CD4-positive, alpha-beta T cell (primary cell): ENCODE results near the gene CNTN2. TPM values are rescaled to one million over a fixed set of nuclear protein-coding genes. Genes with fewer than 3 reads are reported as not detected.

Experiments
- ATAC-seq: fragments of 200-7000 bp; cut with Tn5 transposase; one replicate; pipeline ENCODE4 v1.10.0; 2022; ENCODE audit warnings: mild to moderate bottlenecking; ENCODE audit not compliant: poor library complexity
- CTCF ChIA-PET: fragments of 350-600 bp; sonication (Branson Sonifier 250); formaldehyde crosslinking; loops from one replicate; lab custom pipeline; 2021; ENCODE audit warnings: antibody characterized with exemption, inconsistent platforms; lab: Charles Lee
- POLR2A ChIA-PET: fragments of 350-600 bp; sonication (Branson Sonifier 250); formaldehyde crosslinking; loops from one replicate; lab custom pipeline; 2021; ENCODE audit warnings: antibody characterized with exemption, inconsistent platforms; lab: Charles Lee
- DNase-seq, 14 experiments: peaks; one replicate each; pipeline ENCODE4 v3.0.0-alpha.2; 2013 to 2020; ENCODE audit warnings: mixed read lengths in 2 of 14
- H3K27ac ChIP-seq, 2 donors: one replicate each; pipeline versions ENCODE4 v1.5.1 to v1.7.0; 2013; ENCODE audit warnings: low read length in 2 of 2, low read depth in 1 of 2, mild to moderate bottlenecking in 1 of 2
- H3K27me3 ChIP-seq, 2 experiments: 1 replicate in 1 of 2; 2 replicates in 1 of 2; pipeline versions ENCODE4 v1.6.1 to v1.7.0; 2013; ENCODE audit warnings: low read length in 2 of 2, control low read depth in 1 of 2, mild to moderate bottlenecking in 1 of 2, moderate library complexity in 1 of 2; ENCODE audit not compliant: insufficient read depth in 2 of 2, control insufficient read depth in 1 of 2
- H3K36me3 ChIP-seq: one replicate; pipeline ENCODE4 v1.6.1; 2013; ENCODE audit warnings: low read length, control low read depth; ENCODE audit not compliant: insufficient read depth
- H3K4me1 ChIP-seq: one replicate; pipeline ENCODE4 v1.6.1; 2013; ENCODE audit warnings: low read length, control low read depth; ENCODE audit not compliant: insufficient read depth
- H3K4me3 ChIP-seq: one replicate; pipeline ENCODE4 v1.5.1; 2013; ENCODE audit warnings: mild to moderate bottlenecking, low read length, moderate library complexity
- H3K9me3 ChIP-seq, 2 experiments: 1 replicate in 1 of 2; 2 replicates in 1 of 2; pipeline versions ENCODE4 v1.6.1 to v1.7.0; 2013; ENCODE audit warnings: low read length in 2 of 2, mild to moderate bottlenecking in 2 of 2, control low read depth in 1 of 2, moderate library complexity in 1 of 2; ENCODE audit not compliant: control insufficient read depth in 1 of 2, insufficient read depth in 1 of 2
- H3K27ac Mint-ChIP-seq: one replicate; pipeline ENCODE4 v1.8.0; 2020; ENCODE audit warnings: mixed read lengths
- H3K27me3 Mint-ChIP-seq: one replicate; pipeline ENCODE4 v1.8.0; 2021; ENCODE audit warnings: mixed read lengths
- H3K36me3 Mint-ChIP-seq: one replicate; pipeline ENCODE4 v1.8.0; 2021; ENCODE audit warnings: low read depth, mixed read lengths
- H3K4me1 Mint-ChIP-seq: one replicate; pipeline ENCODE4 v1.8.0; 2021; ENCODE audit warnings: low read depth, mixed read lengths
- H3K4me3 Mint-ChIP-seq: one replicate; pipeline ENCODE4 v1.8.0; 2020; ENCODE audit warnings: mild to moderate bottlenecking, mixed read lengths
- H3K9me3 Mint-ChIP-seq: one replicate; pipeline ENCODE4 v1.8.0; 2020; ENCODE audit warnings: mixed read lengths
- intact Hi-C, 2 experiments: fragments of 100-400 bp; cut with DNase I in 1 of 2; cut with micrococcal nuclease in 1 of 2; formaldehyde crosslinking; loops; one replicate each; pipeline versions ENCODE4 v1.15.1 to v1.9.0; 2023 to 2025; cut with DNase I, micrococcal nuclease
- total RNA-seq, 174 experiments: library from RNA in 2 of 174; stranded (reverse) in 2 of 174; gene quantifications; one replicate each; pipeline ENCODE4 v1.2.3 and lab custom pipeline; 2021 to 2026
- TF ChIP-seq, protein P1 (sequence below): fragments of 200-600 bp; IDR thresholded peaks from one replicate; pipeline ENCODE4 v1.8.0; 2022; ENCODE audit warnings: antibody characterized with exemption, mild to moderate bottlenecking

Gene CNTN2
- total RNA-seq, 2 experiments from 2014 or later = not detected

DNA sequence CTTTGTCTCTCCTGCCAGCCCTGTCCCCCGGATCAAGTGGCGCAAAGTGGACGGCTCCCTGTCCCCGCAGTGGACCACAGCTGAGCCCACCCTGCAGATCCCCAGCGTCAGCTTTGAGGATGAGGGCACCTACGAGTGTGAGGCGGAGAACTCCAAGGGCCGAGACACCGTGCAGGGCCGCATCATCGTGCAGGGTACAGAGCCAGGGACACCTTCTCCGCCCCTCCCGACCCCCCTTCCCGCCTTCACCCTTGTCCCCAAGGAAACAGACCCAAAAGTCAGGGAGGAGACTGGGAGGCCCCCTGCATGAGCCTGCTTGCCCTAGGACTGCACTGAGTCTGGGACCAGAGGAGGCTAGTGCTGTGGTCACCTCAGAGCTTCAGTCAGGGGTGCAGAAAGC lies 18.2 kb downstream of the CNTN2 start:
- Histone ChIP-seq H3K9me3 (no peaks in the 10 kb centered on the region), H3K27me3 (no peaks in the 10 kb centered on the region), H3K4me1 (peaks cover 6% of the 10 kb centered on the region), H3K27ac (no peak overlapping the region), H3K36me3 (no peaks in the 10 kb centered on the region), H3K4me3 (no peak overlapping the region)
- ATAC-seq (no peak), DNase-seq (peak in 1 of 14 experiments; percentile 21)
- intact Hi-C loops = loop anchor here (1.0 to 5.0 kb wide), 5 partner anchors 72 to 494 kb away; no protein-coding TSS in a partner anchor
- ChIA-PET POLR2A (no interaction called here), CTCF (interaction anchor here (0.7 to 1.4 kb wide), 11 partner anchors 8 to 86 kb away, joined by 3 to 13 read pairs (median 4); no protein-coding TSS in a partner anchor)
- no peaks in the 10 kb centered on the region for H3K36me3 Mint-ChIP-seq
- no peak overlapping the region for H3K27ac Mint-ChIP-seq
- TF ChIP-seq, protein P1, sequence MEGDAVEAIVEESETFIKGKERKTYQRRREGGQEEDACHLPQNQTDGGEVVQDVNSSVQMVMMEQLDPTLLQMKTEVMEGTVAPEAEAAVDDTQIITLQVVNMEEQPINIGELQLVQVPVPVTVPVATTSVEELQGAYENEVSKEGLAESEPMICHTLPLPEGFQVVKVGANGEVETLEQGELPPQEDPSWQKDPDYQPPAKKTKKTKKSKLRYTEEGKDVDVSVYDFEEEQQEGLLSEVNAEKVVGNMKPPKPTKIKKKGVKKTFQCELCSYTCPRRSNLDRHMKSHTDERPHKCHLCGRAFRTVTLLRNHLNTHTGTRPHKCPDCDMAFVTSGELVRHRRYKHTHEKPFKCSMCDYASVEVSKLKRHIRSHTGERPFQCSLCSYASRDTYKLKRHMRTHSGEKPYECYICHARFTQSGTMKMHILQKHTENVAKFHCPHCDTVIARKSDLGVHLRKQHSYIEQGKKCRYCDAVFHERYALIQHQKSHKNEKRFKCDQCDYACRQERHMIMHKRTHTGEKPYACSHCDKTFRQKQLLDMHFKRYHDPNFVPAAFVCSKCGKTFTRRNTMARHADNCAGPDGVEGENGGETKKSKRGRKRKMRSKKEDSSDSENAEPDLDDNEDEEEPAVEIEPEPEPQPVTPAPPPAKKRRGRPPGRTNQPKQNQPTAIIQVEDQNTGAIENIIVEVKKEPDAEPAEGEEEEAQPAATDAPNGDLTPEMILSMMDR = no peak
- no peaks in the 10 kb centered on the region for H3K9me3 Mint-ChIP-seq
- H3K27me3 Mint-ChIP-seq = no peaks in the 10 kb centered on the region
- no peak overlapping the region for H3K4me3 Mint-ChIP-seq
- H3K4me1 Mint-ChIP-seq = no peaks in the 10 kb centered on the region

DNA sequence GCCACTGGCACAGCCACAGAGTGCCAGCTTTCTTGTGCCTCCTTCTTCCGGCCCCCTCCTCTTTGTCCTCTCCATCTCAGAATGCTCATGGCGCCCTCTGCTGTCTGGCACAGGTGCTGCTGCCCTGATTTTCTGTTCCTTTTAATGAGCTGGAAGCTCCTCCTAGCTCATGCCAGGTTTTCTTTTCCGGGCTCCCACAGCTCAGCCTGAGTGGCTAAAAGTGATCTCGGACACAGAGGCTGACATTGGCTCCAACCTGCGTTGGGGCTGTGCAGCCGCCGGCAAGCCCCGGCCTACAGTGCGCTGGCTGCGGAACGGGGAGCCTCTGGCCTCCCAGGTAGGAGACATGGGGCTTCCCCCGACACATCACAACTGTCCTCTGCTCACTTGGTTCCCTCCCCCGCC lies 18.7 kb downstream of the CNTN2 start:
- Histone ChIP-seq H3K4me3 (no peak overlapping the region), H3K27me3 (no peaks in the 10 kb centered on the region), H3K4me1 (peaks cover 6% of the 10 kb centered on the region), H3K36me3 (no peaks in the 10 kb centered on the region), H3K27ac (no peak overlapping the region), H3K9me3 (no peaks in the 10 kb centered on the region)
- Mint-ChIP-seq H3K27me3 (no peaks in the 10 kb centered on the region), H3K9me3 (no peaks in the 10 kb centered on the region), H3K4me3 (no peak overlapping the region), H3K36me3 (no peaks in the 10 kb centered on the region), H3K27ac (no peak overlapping the region), H3K4me1 (no peaks in the 10 kb centered on the region)
- intact Hi-C loops = loop anchor here (1.0 to 5.0 kb wide), 5 partner anchors 72 to 494 kb away; no protein-coding TSS in a partner anchor
- DNase-seq (peak; percentile 55 to 82 (median 70)), ATAC-seq (peak; percentile 92)
- CTCF ChIA-PET = interaction anchor here (0.6 to 1.4 kb wide), 12 partner anchors 8 to 494 kb away, joined by 3 to 13 read pairs (median 4); no protein-coding TSS in a partner anchor
- POLR2A ChIA-PET = no interaction called here
- TF ChIP-seq, protein P1 = peak; percentile 78

DNA sequence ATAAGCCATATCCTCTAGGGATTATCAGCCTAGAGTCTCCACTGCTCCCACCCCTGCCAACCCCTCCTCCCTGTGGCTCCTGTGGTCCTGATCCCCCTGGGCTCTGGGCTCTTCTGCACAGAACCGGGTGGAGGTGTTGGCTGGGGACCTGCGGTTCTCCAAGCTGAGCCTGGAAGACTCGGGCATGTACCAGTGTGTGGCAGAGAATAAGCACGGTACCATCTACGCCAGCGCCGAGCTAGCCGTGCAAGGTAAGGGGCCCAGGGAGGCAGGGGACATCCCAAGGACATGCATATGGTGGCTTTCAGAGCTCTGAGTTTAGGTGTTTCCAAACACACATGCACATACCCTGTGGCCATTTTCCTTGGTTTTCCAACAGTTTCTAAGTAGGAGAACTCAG lies 19.3 kb downstream of the CNTN2 start:
- H3K36me3 Mint-ChIP-seq = no peaks in the 10 kb centered on the region
- DNase-seq (no peak), ATAC-seq (no peak)
- TF ChIP-seq, protein P1 = no peak
- no peak overlapping the region for H3K27ac ChIP-seq
- CTCF ChIA-PET = interaction anchor here (1.1 to 1.5 kb wide), 2 partner anchors 73 kb away, joined by 8 to 13 read pairs; no protein-coding TSS in a partner anchor
- H3K4me3 ChIP-seq = no peak overlapping the region
- H3K27me3 Mint-ChIP-seq = no peaks in the 10 kb centered on the region
- POLR2A ChIA-PET = no interaction called here
- no peaks in the 10 kb centered on the region for H3K4me1 Mint-ChIP-seq
- intact Hi-C loops = loop anchor here (5.0 kb wide), 2 partner anchors 195 to 495 kb away; no protein-coding TSS in a partner anchor
- no peaks in the 10 kb centered on the region for H3K27me3 ChIP-seq
- no peaks in the 10 kb centered on the region for H3K36me3 ChIP-seq
- H3K9me3 Mint-ChIP-seq = no peaks in the 10 kb centered on the region
- H3K9me3 ChIP-seq = no peaks in the 10 kb centered on the region
- H3K27ac Mint-ChIP-seq = no peak overlapping the region
- peaks cover 6% of the 10 kb centered on the region for H3K4me1 ChIP-seq
- no peak overlapping the region for H3K4me3 Mint-ChIP-seq
